IMR-90 (cell line): Measurements from ENCODE around the gene NCAPD3.

Experiments used
- CTCF ChIP-seq: conservative IDR thresholded peaks from 2 replicates; pipeline ENCODE4 v1.5.1; 2012; ENCODE audit warnings: mild to moderate bottlenecking, low read depth, low read length, improper control_type of control experiment
- MAZ ChIP-seq: IDR thresholded peaks from 2 replicates; pipeline ENCODE4 v1.6.1; 2012; ENCODE audit warnings: low read depth, mild to moderate bottlenecking, low read length, improper control_type of control experiment, moderate library complexity, borderline replicate concordance
- POLR2A ChIP-seq: IDR thresholded peaks from 2 replicates; pipeline ENCODE4 v1.6.1; 2012; ENCODE audit warnings: mild to moderate bottlenecking, low read depth, low read length
- USF2 ChIP-seq: fragments of 150-350 bp; IDR thresholded peaks from 2 replicates; pipeline ENCODE4 v1.6.1; 2017; ENCODE audit warnings: mild to moderate bottlenecking, antibody characterized with exemption, low read length, low read depth

- TF ChIP-seq MAZ (no peak), CTCF (no peak), POLR2A (no peak), USF2 (no peak)
Observed at GRCh38 chr11:134200688-134201087, 23.1 kb downstream of the NCAPD3 start.
